WI38 (cell line): ENCODE data around the gene HECTD1.

Experiments
- H3K4me3 ChIP-seq: 2 replicates; pipeline ENCODE4 v1.5.1; 2011; ENCODE audit warnings: low read depth, mild to moderate bottlenecking, control low read depth, low read length
- CTCF ChIP-seq: IDR thresholded peaks from 2 replicates; pipeline ENCODE4 v1.5.1; 2012; ENCODE audit warnings: low read depth, mild to moderate bottlenecking, control low read depth, low read length

Gene HECTD1

GRCh38 chr14:31138301-31138700, 69.3 kb downstream of the HECTD1 start:
- TF ChIP-seq CTCF: no peak

GRCh38 chr14:31137214-31137889, 70.2 kb downstream of the HECTD1 start:
- no peak overlapping the region for H3K4me3 ChIP-seq
- no peak for TF ChIP-seq CTCF

More at GRCh38 chr14:31138301-31138700, 69.3 kb downstream of the HECTD1 start:
- no peak overlapping the region for H3K4me3 ChIP-seq

GRCh38 chr14:31133133-31133532, 74.5 kb downstream of the HECTD1 start:
- no peak overlapping the region for H3K4me3 ChIP-seq
- no peak for TF ChIP-seq CTCF

- H3K4me3 ChIP-seq: no peak overlapping the region
- TF ChIP-seq CTCF: no peak
Measured at GRCh38 chr14:31128601-31129526, 78.7 kb downstream of the HECTD1 start.

- no peak overlapping the region for H3K4me3 ChIP-seq
- TF ChIP-seq CTCF: no peak
Measured at GRCh38 chr14:31127690-31128089, 79.9 kb downstream of the HECTD1 start.

- H3K4me3 ChIP-seq: no peak overlapping the region
- no peak for TF ChIP-seq CTCF
Measured at GRCh38 chr14:31126680-31127079, 80.9 kb downstream of the HECTD1 start.

- no peak overlapping the region for H3K4me3 ChIP-seq
- TF ChIP-seq CTCF: no peak
Measured at GRCh38 chr14:31125231-31125630, 82.4 kb downstream of the HECTD1 start.
